HG03558 (cell line): ENCODE measurements around the gene KIRREL3.

ENCODE experiments used
- ATAC-seq: cut with Tn5 transposase; IDR thresholded peaks from one replicate; pipeline ENCODE4 v1.9.1; 2021; ENCODE audit warnings: moderate number of reproducible peaks; ENCODE audit not compliant: unreplicated experiment; ENCODE audit errors: extremely low read depth

The KIRREL3 gene

DNA sequence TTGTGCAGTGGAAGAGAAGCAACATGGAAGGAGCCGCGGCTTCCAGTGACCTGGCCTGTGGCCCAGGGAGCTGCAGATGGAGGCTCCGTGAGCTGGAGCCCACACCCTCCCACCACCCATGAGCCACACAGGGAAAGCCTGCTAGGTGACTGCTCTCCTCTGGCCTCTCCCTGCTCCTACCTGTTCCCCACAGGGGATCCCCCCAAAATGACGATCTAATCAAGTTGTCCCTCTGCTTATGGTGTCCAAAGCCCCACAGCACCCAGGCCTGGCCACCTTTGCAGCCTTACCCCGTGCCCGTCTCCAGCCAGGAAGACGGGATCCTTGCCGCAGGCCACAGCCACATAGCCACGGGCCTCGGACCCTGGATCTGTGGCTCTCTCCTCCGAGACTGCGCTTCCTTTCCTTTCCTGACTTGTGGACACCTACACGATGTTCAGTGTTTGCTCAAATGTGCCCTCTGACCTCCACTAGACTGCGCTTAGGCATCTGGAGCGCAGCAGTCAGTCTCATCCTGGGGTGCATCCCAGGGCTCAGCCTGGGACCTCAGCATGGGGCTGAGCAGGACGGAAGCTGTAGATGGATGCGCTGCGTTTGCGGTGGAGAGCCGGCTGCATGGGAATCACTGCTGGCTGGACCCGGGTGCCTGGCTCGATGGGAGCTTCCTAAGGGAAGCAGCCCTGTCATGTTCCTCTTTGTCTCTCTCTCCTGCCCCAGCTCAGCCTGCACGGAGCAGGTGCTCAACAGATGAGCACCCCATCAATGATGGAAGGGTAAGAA is 511.8 kb downstream of the KIRREL3 start:
- ATAC-seq = no peak

DNA sequence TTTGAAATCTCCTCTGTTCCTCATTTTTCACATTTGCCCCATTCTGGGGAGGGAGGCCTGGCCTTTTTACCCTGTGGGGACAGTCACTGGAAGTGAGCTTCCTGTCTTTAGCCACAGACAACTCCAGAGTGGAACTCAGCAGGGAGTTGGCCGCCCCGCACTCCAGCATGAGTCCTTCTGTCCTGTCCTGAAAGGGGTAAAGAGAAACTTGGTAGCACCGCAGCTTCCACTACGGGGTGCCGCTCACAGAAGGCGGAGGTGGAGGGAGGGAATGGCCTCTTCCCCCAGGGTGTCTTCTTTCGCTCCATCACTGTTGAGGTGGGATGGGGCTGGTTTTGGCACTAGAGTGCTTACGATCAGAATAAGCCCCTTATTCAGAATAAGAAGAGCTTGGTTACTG is 512.9 kb downstream of the KIRREL3 start:
- ATAC-seq = no peak

DNA sequence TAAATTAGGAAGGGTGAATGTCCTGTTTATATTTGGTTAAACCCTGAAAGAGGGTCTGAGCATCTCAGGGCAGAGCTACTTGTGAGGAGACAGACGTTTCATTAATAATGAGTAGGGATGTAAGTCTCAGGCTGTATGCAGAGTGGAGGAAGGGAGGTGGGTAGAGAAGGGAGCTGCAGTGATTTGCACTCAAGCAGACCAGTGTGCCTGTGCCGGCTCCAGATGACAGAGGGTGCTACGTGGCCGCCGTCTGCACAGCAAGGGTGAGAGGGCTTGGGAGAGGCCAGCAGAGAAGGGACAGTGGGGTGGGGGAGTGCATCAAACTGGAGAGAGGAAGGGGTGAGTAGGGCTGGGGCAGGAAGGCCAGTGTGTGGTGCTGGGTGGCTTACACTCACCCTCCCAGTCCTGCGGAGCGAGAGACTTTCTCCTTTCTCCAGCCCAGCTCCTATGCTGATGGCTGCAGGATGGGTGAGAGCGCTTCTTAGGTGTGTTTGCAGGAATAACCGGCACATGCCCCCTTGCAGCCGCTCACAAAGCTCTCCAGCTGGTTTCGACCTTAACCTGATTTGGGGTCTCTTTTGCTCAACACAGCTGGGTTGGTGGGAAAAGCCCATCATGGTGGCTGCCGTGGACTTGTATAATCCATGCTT is 514.5 kb downstream of the KIRREL3 start:
- no peak for ATAC-seq

DNA sequence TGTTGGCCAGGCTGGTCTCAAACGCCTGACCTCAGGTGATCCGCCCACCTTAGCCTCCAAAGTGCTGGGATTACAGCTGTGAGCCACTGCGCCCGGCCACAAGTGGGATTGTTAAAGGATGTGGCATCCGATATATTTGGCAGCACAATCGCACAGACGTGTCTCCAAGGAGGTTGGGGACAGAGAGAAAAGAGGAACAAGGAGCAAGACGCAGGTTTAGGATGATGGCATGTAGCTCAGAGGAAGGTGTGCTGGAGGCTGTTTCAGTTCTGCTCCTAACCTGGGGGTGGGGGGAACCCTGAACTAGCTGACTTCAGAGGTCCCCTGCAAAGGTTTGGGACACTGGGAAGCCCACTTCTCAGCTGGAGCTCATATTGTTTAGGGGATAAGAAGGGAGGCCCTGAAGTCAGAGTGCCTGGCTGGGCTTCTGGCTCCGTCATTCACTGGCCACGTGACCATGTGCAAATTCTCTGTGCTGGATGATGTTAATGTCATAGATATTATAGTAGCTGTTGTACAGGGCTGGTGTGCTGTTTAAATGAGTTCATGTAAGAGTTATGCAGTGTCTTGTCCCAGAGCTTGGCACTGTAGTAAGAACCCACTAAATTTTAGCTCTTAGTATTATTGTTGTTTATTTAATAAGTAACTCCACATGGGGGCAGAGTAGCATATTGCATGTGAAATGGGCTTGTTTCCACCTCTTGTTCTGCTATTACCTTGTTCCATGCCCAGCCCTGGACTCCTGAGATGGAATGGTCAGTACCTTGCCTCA is 515.4 kb downstream of the KIRREL3 start:
- no peak for ATAC-seq

DNA sequence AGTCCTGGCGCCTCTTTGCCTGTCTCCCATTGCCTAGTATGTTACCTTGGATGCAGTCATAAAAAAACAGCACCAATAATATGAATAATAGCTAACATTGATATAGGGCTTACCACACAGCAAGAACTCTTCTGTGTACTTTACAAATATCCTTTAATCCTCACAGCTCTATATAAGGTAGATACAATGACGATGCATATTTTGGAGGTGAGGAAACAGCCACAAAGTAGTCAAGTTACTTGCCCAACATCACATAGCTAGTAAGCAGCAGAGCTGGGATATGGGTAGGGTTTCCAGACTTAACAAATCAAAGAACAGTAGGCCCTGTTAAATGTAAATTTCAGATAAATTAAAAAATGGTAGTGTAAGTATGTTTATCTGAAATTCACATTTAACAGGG is 516.3 kb downstream of the KIRREL3 start:
- no peak for ATAC-seq

DNA sequence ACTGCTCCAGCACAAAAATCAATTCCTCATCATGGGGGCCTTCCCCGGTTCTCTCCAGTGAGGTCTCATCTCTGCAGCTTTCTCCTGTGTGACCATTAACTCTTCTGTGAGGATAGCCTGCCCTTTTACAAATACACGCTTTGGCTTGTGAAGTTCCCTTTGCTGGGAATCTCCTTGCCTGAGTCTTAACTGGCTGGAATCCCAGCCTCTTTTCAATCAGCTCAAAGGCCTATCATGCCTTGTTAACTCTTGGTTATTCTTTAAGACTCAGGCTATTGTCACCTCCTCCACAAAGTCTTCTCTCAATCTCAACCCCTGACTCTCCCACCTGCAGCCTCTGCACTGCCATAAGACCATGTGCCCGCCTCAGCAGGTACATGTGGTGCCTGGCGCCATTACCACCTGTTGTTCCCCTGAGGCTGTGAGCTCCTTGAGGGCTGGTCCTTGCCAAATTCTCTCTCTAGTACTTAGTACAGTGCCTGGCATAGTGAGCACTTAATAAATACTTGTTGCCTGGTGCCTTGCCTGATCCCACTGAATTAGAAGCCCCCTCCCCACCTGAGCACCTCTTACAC is 516.9 kb downstream of the KIRREL3 start:
- no peak for ATAC-seq

DNA sequence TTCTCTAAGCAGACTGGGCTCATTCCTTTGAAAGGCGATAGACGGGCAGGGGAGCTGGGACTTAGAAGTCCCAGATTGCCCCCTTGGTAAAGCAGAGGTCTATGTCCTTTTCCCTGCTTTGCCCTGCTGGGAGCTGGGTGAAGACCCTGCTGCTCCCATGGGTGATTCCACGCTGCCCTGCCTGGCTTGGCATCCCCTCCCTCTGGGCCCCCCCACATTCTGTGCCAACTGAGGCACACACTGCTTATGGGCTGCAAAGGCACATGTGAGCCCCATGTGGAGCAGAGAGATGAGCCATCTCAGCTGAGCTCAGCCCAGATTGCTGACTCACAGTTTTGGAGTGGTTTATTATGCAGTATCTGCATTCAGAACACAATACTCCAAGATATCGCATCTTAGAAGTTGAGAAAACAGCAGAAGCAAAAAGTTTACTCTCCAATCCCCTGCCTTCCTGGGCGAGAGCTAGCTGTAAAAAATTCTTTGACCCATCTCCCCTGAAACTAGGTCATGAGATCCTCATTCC is 517.9 kb downstream of the KIRREL3 start:
- ATAC-seq = no peak

DNA sequence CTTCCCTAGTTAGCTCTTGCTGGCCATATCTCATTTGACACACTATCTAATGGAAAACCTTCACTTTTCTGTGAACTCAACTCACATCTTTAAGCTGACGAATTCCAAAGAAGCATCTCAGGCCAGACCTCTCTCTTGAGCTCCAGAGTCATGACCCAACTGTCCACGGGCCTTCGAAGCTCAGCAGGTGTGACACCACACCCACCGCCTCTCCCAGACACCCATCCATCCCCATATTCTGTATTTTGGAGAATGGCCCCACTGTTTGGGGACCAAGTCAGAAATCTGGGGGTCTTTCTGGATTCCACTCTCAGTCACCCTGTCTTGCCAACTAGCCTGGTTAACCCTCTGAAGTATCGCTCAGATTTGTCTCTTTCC is 519.3 kb downstream of the KIRREL3 start:
- no peak for ATAC-seq

DNA sequence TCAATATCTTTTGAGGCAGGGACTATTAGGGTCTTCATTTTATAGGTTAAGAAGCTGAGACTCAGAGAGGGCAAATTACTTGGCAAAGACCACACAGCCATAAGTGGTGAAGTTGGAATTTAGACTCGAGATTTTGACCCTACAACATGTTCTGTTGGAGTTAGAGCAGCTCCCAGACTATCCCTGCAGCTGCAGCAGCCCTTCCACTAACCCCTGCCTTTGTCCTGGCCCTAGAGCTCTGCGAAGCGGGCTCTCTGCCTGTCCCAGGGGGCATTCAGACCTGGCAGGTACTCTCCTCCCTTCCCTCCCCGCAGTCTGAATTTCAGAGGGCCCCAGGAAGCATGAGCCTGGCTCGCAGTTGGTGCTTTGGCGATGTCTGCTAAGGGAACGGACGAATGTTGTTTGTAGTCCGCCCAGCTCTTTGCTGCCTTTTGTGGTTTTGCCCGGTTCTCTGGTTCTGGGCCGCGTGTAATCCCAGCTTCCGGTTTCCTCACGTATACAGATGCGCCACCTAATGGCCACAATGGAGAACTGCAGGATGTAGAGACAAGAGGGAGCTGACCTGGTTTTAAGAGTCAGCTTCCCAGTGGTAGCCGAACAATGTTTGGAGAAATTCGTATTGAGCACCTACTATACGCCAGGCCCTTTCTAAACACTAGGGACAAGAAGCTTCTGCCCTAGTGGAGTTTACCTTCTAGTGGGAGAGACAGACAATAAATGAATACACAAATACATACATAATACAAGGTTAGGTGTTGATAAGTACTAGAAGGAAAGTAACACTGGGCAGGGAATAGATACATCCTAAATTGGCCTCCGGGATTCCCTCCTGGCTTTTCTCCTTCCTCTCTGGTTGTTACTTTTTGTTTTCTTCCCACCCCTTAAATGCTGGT is 519.9 kb downstream of the KIRREL3 start:
- no peak for ATAC-seq

DNA sequence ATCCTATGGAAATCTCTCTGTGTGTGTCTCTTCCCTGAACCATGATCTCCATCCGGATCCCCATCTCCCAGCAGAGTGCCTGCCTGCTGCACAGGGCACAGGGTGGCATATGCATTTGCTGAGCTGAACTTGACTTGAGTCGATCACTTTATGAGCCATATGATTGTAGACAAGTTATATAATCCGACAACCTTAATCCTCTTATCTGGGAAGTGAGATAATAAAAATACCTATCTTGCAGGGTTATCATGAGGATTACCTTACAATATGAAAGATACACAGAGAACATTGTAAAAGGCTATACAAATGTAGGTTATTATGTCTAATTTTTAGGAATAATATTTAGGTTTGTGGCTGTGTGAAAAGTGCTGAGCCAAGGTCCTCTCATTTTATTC is 520.6 kb downstream of the KIRREL3 start:
- no peak for ATAC-seq

DNA sequence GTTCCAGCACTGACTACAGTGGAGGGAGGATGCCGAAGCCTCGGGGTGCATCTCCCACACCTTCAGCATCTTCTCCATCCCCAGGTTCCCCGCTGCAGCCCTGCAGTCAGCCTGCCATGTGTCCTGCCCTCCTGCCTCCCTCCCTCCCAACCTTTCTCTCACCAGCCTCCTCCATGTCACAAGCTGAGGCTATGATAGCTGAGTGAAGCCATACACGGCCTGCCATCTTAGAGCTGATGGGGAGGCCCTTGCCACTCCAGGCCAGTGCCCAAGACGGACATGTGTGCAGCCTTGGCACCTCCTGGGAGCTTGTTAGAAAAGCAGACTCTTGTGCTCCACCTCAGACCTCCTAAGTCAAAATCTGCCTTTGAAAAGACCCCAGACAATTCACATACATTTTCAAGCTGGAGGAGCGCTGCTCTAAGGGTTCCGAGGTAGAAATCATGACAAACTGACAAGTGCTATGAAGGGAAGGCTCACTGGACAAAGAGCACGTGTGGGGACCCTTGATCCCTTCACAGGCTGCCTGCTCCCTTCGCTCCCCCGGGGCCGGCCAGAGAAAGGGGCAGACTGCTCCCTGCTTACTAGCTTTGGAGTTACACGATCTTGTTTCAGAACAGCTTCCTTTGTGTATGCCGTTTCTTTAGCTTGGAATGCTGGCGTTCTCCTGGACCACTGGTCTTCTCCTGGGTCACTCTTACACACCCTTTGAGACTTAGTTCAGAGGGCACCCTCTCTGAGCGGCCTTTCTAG is 521.2 kb downstream of the KIRREL3 start:
- ATAC-seq = no peak

DNA sequence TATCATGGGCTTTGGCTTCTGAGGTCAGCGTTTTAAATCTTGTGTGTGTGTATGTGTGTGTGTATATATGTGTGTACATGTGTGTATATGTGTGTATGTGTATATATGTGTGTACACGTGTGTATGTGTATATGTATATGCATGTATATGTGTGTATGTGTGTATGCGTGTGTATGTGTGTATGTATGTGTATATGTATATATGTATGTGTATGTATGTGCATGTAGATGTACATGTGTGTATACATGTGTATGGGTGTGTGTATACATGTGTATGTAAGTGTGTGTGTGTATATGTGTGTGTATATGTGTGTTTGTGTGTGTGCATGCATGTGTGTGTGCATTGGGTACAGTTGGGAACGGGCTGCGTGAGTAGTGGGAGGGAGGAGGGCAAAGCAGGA is 522.1 kb downstream of the KIRREL3 start:
- ATAC-seq = no peak

DNA sequence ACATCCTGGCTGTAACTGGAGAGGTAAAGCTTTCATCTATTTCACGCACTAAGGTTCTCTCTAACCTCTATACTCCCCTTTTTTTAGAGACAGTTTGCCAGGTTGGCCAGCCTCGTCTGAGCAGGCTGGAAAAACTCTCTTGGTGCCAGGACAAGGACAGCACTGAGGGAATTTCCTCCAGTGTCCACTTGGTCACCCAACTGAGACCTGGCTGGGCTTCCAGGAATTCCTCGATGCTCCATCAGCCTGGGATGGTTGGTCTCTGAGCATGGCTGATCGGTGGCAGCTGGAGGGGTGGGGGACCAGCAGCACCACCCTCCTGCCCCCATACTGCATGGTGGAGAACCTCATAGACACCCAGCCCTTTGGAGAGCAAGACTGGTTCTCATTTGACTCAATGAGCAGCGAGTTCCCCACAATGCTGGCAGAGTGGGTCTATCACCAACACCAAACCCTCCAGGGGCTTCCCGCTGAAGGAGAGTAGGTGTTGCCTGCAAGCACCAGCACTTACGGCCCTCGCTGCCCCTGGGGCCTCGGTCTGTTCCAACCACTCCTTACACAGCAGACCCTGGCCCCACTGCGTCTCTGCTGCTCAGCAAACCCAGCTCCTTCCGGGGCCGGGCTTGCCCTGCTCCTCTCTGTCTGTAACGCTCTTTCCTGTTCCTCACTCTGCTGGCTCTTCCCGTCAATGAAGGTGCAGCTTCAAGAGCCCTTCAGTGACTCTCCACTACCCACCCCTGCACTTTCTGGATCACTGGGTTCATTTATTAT is 522.9 kb downstream of the KIRREL3 start:
- ATAC-seq = no peak

DNA sequence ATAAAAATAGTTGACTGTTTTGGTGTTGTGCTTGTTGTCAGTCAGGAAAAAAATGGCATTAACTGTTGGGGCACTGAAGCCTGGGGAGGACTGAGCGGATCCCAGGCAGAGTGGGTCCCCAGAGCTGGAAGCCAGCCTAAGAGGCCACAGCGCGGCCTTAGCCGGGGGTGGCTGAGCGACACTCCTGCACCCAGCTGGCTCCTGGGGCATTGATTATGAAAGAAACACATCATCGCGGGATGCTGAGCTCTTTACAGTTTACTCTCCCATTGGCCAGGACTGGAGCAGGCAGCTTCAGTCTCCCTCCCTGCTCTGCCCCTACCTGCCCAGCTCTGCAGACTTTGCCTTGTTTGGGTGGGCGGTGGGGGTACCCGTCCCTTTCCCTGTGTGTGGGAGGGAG is 523.6 kb downstream of the KIRREL3 start:
- ATAC-seq = no peak

DNA sequence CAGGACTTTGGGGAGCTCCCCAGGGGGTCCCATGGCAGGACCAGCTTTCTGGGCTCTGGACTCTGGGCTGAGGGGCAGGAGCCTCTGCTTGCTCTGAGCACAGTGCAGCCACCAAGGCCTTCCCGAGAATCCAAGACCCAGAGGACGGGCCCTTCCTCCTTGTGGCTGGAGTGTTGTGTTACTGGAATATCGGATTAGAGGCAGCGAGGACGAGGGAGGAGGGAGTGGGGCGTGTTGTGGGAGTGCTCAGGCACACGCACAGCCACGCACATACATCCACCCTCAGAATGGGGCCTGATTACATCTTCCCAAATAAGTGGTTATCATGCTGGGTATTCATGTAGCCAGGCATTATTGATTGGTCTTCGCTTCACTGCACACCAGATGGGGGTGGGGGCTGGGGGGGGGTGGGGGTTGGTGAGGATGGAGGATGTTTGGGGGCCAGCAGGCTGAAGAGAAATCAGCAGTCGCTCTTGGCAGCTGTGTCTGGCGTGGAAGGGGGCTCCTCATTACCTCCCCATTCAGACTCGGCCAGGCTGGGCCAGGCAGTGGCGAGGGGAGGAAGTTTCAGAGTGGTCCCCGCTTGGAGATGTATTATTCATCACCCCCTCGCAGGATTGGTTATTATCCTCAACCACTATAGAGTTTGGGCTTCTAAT is 524.2 kb downstream of the KIRREL3 start:
- no peak for ATAC-seq

DNA sequence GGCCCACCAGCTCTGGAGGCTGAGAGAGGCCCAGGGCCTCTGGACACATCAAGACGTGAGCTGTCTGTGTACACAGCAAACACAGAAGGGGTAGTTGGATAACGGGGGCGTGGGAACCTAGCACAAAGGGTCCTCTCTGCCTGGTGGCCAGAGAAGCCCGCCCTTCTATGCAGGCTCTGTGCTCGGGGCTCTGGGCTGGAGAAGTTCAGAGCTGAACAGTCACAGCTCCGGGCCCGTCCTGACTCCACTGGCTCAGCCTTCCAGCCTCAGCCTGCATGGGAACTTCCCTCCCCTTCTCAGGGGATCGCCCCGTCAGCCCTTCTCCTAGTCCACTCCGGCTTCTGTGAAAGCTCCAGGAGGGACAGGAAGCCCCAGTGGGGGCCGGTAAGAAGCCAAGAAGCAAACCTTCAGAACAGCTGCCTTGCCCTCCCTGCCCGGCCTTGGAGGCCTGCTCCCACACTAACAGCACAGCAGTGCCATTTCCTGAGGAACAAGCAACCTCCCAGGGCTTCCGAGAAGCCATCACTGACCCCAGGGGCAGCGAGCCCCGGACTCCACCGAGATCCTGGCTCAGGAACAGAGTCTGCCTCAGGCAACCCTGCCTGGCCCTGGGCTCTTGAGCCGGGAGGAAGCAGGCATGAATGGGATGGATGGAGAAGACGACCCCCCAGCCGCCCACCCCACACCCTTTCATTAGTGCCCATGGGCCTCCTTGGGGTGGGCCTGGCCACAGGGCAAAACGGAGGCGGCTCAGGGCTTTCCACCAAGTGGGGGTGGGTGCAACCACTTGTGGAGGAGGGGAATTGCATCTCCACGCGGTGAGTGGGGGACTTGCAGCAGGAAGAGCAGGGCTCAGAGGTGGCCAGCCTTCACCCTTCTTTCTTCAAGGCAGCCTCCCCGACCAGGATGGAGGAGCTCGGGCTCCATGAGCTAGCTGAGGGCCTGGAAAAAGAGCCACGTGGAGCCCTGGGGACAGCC is 525.3 kb downstream of the KIRREL3 start:
- no peak for ATAC-seq

DNA sequence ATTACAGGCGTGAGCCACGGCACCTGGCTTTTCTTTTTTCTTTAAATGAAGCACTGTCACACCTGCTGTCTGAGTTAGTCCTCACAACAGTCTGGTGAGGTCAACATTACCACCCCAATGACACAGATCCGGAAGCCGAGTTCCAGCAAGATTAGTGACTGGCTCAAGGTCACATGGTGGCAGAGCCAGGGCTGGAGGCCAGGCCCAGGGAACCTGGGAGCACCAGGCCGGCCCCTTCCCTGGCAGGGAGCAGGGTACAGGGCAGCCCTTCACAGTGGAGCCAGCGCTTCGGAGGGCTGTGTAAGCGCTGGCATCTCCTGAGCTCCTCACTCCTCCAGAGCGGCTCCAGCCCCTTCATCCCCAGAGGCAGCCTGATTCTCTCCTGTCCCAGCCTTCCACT is 526.4 kb downstream of the KIRREL3 start:
- ATAC-seq = no peak
